ENCODE results near the gene BICDL1. TPM values are rescaled to one million over a fixed set of nuclear protein-coding genes. Genes with fewer than 3 reads are reported as not detected.

Gene BICDL1
- polyA plus RNA-seq, 1 of the 3 experiments (the other 2 are of a cell fraction) = 0.35 TPM

GRCh38 chr12:120007272-120007671, 18.2 kb downstream of the BICDL1 start (continued):
- no peak for TF ChIP-seq RAD21 (IDR thresholded peaks at IDR 0.05; ENCODE audit: low read length)
- no peak for TF ChIP-seq FOSL2 (IDR thresholded peaks at IDR 0.05; ENCODE audit: borderline replicate concordance, low read depth)
- TF ChIP-seq YY1 (IDR thresholded peaks at IDR 0.05; ENCODE audit: low read depth) = no peak
- TF ChIP-seq NFIC (IDR thresholded peaks at IDR 0.05; ENCODE audit: borderline replicate concordance) = no peak
- TF ChIP-seq RCOR1 (IDR thresholded peaks at IDR 0.05; ENCODE audit: low read length) = no peak
- TF ChIP-seq TCF12 (IDR thresholded peaks at IDR 0.05) = no peak
- no peak for TF ChIP-seq MXI1 (IDR thresholded peaks at IDR 0.05; ENCODE audit: low read depth, low read length)
- TF ChIP-seq CHD2 (IDR thresholded peaks at IDR 0.05; ENCODE audit: low read length, partially characterized antibody) = no peak
- no peak for TF ChIP-seq FOXM1 (IDR thresholded peaks at IDR 0.05; ENCODE audit: low read depth)
- no peak for TF ChIP-seq MAX (IDR thresholded peaks at IDR 0.05; ENCODE audit: low read depth)
- no peak for TF ChIP-seq EP300 (IDR thresholded peaks at IDR 0.05; ENCODE audit: borderline replicate concordance in 1 of 2, low read depth in 1 of 2, low read length in 1 of 2)

GRCh38 chr12:120010661-120011230, 21.7 kb downstream of the BICDL1 start:
- Histone ChIP-seq H3K9ac (no peak overlapping the region), H4K20me1 (ENCODE audit: insufficient read depth) (no peaks in the 10 kb centered on the region), H3K9me3 (no peaks in the 10 kb centered on the region), H3K79me2 (ENCODE audit: insufficient read depth) (no peaks in the 10 kb centered on the region), H3K27me3 (ENCODE audit: insufficient read depth) (no peaks in the 10 kb centered on the region), H3K9me2 (no peaks in the 10 kb centered on the region), H3F3A (replicated peaks; ENCODE audit: insufficient read depth) (no peaks in the 10 kb centered on the region), H3K36me3 (replicated peaks in 1 of 2; ENCODE audit: control insufficient read depth in 1 of 2, insufficient read depth in 2 of 2, low read length in 1 of 2) (no peaks in the 10 kb centered on the region), H3K27ac (ENCODE audit: low read depth in 2 of 2, low read length in 1 of 2) (no peak overlapping the region), H2AFZ (ENCODE audit: low read depth) (no peak overlapping the region), H3K4me2 (no peak overlapping the region), H3K4me1 (ENCODE audit: control insufficient read depth in 1 of 2, insufficient read depth in 2 of 2, low read depth in 1 of 2, low read length in 1 of 2) (no peaks in the 10 kb centered on the region), H3K4me3 (ENCODE audit: low read depth in 2 of 2, low read length in 1 of 2) (no peak overlapping the region)
- WGBS (ENCODE audit: low lambda C conversion rate) = 53% methylated on average over 5 of the region's 5 CpGs
- CTCF ChIA-PET = interaction anchor here (1.3 kb wide), 1 partner anchor 21 kb away, joined by 3 read pairs; no protein-coding TSS in a partner anchor
- DNase-seq = no peak
- POLR2A ChIA-PET = no interaction called here
- TF ChIP-seq FOXJ3 (CRISPR knock-in tag; IDR thresholded peaks at IDR 0.05) = no peak
- TF ChIP-seq RAD21 (IDR thresholded peaks at IDR 0.05; ENCODE audit: low read length) = no peak
- no peak for TF ChIP-seq MEF2A (IDR thresholded peaks at IDR 0.05; ENCODE audit: borderline replicate concordance, low read depth)
- no peak for TF ChIP-seq TCF12 (IDR thresholded peaks at IDR 0.05)
- TF ChIP-seq MAX (IDR thresholded peaks at IDR 0.05; ENCODE audit: low read depth) = no peak
- TF ChIP-seq USF2 (IDR thresholded peaks at IDR 0.05; ENCODE audit: borderline replicate concordance, low read depth, low read length) = no peak
- no peak for TF ChIP-seq NFIC (IDR thresholded peaks at IDR 0.05; ENCODE audit: borderline replicate concordance)
- TF ChIP-seq MXI1 (IDR thresholded peaks at IDR 0.05; ENCODE audit: low read depth, low read length) = no peak
- no peak for TF ChIP-seq POLR2AphosphoS5 (IDR thresholded peaks at IDR 0.05; ENCODE audit: low read depth, low read length)
- no peak for TF ChIP-seq EZH2phosphoT487 (IDR thresholded peaks at IDR 0.05; ENCODE audit: borderline replicate concordance, low read depth)
- TF ChIP-seq ZBTB33 (IDR thresholded peaks at IDR 0.05; ENCODE audit: borderline replicate concordance, low read depth) = no peak
- no peak for TF ChIP-seq CHD2 (IDR thresholded peaks at IDR 0.05; ENCODE audit: low read length, partially characterized antibody)
- no peak for TF ChIP-seq CTCF (IDR thresholded peaks at IDR 0.05)
- TF ChIP-seq TEAD4 (IDR thresholded peaks at IDR 0.05; ENCODE audit: borderline replicate concordance, insufficient read depth) = no peak
- no peak for TF ChIP-seq PBX3 (IDR thresholded peaks at IDR 0.05)
- no peak for TF ChIP-seq IRF3 (IDR thresholded peaks at IDR 0.05; ENCODE audit: low read depth, low read length)
